H1 (cell line): ENCODE measurements around the gene BSN. TPM values are rescaled to one million over a fixed set of nuclear protein-coding genes. Genes with fewer than 3 reads are reported as not detected.

Experiments used
- ASH2L ChIP-seq: fragments of 200-600, 300-600 bp; sonication (generic); IDR thresholded peaks from one replicate; pipeline ENCODE4 v1.7.1; 2017; ENCODE audit warnings: low read length
- ATF3 ChIP-seq: IDR thresholded peaks from 2 replicates; pipeline ENCODE4 v1.6.1; 2011; ENCODE audit warnings: low read depth, mild to moderate bottlenecking, low read length; ENCODE audit not compliant: insufficient read depth
- CEBPB ChIP-seq: IDR thresholded peaks from 2 replicates; pipeline ENCODE4 v1.6.1; 2012; ENCODE audit warnings: low read depth, low read length
- CHD7 ChIP-seq: fragments of 300-600 bp; sonication (generic); IDR thresholded peaks from 2 replicates; pipeline ENCODE4 v1.7.1; 2012; ENCODE audit warnings: low read length, moderate library complexity, mild to moderate bottlenecking, inconsistent platforms; ENCODE audit not compliant: insufficient replicate concordance
- CTCF ChIP-seq, 3 experiments: IDR thresholded peaks; 1 replicate in 2 of 3; 2 replicates in 1 of 3; pipeline versions ENCODE4 v1.5.1 to v1.6.1; 2011; ENCODE audit warnings: low read length in 3 of 3, mild to moderate bottlenecking in 3 of 3, inconsistent platforms in 2 of 3, low read depth in 1 of 3, moderate library complexity in 1 of 3; ENCODE audit not compliant: insufficient read depth in 1 of 3; ENCODE audit errors: control extremely low read depth in 1 of 3
- HDAC2 ChIP-seq, 2 experiments: fragments of 300-600 bp in 1 of 2; sonication (generic) in 1 of 2; IDR thresholded peaks; 2 replicates each; pipeline ENCODE4 v1.6.1; 2011 to 2012; ENCODE audit warnings: low read depth in 2 of 2, low read length in 2 of 2, mild to moderate bottlenecking in 2 of 2, moderate library complexity in 2 of 2, borderline replicate concordance in 1 of 2, inconsistent platforms in 1 of 2
- POLR2A ChIP-seq, 2 experiments: IDR thresholded peaks; 1 replicate in 1 of 2; 2 replicates in 1 of 2; pipeline ENCODE4 v1.6.1; 2011; ENCODE audit warnings: low read depth in 2 of 2, low read length in 2 of 2, mild to moderate bottlenecking in 2 of 2; ENCODE audit errors: control extremely low read depth in 1 of 2
- SP2 ChIP-seq: IDR thresholded peaks from 2 replicates; pipeline ENCODE4 v1.6.1; 2012; ENCODE audit warnings: mild to moderate bottlenecking, low read length, inconsistent platforms
- ZNF274 ChIP-seq: IDR thresholded peaks from 2 replicates; pipeline ENCODE4 v1.7.0; 2012; ENCODE audit warnings: low read length, borderline replicate concordance; ENCODE audit errors: extremely low read depth
- polyA plus RNA-seq, 7 experiments: library from polyadenylated mRNA; depleted of rRNA in 3 of 7; stranded (reverse) in 5 of 7; unstranded in 2 of 7; fragments of >200 nt in 5 of 7; fragments of 200-250 nt in 2 of 7; gene quantifications; 1 replicate in 5 of 7; 2 replicates in 1 of 7; 4 replicates in 1 of 7; pipeline versions ENCODE4 v1.2.1 to v1.2.3, GENCODE V29; 2011 to 2013; ENCODE audit warnings: missing spikeins in 2 of 7, mixed read lengths in 2 of 7
- total RNA-seq: library from RNA; stranded (reverse); fragmentation: NEBNext Ultra II Directional; extraction: Animal tissue kit (Norgen Biotek cat#: 25700); gene quantifications from 2 replicates; pipeline ENCODE4 v1.2.1, GENCODE V29; 2021

Gene BSN
- total and polyA plus RNA-seq, 2 of the 8 experiments (the other 6 are each of a cell fraction or from before 2014, with no cell fraction given), result 0.60 to 3.0 TPM

GRCh38 chr3:49606427-49606826, 52.1 kb downstream of the BSN start (continued):
- TF ChIP-seq CHD7, result no peak
- TF ChIP-seq SP2, result no peak
- TF ChIP-seq CEBPB, result no peak
- TF ChIP-seq ATF3, result no peak
- TF ChIP-seq CTCF (IDR thresholded peaks at IDR 0.05; ENCODE audit: control extremely low read depth in 1 of 3, insufficient read depth in 1 of 3, low read depth in 1 of 3, low read length in 3 of 3), result no peak
- TF ChIP-seq POLR2A (IDR thresholded peaks at IDR 0.05; ENCODE audit: control extremely low read depth in 1 of 2, low read depth in 2 of 2, low read length in 2 of 2), result no peak
- no peak for TF ChIP-seq ASH2L
- no peak for TF ChIP-seq HDAC2 (IDR thresholded peaks at IDR 0.05; ENCODE audit: borderline replicate concordance in 1 of 2, low read depth in 2 of 2, low read length in 2 of 2)
- no peak for TF ChIP-seq ZNF274
